GM21447 (cell line): ENCODE results near the gene ARMH3.
"Not testable (repeated sequence)": the region's sequence is repeated elsewhere in the genome, so short reads cannot be mapped to it uniquely, and the experiment has no call there.

Experiments
- ATAC-seq: cut with Tn5 transposase; IDR thresholded peaks from one replicate; pipeline ENCODE4 v1.9.1; 2021; ENCODE audit not compliant: unreplicated experiment

ARMH3 gene

DNA sequence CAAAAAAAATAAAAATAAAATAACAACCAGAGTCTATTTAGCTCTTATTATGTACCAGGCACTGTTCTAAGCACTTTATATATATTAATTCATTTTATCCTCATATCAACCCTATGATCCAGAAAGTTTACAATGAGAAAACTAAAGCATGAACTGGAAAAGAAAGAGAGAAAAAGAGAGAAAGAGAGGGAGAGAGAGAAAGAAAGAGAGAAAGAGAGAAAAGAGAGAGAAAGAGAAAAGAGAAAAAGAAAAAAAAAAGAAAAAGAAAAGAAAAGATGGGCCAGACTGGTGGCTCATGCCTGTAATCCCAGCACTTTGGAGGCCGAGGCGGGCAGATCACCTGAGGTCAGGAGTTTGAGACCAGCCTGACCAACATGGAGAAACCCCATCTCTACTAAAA, 9.9 kb downstream of the ARMH3 start:
- ATAC-seq: no peak

GRCh38 chr10:102045292-102045691, 10.7 kb downstream of the ARMH3 start:
- no peak for ATAC-seq

GRCh38 chr10:102040305-102041050, 15.5 kb downstream of the ARMH3 start:
- no peak for ATAC-seq

- ATAC-seq: no peak
Measured at GRCh38 chr10:102038410-102038809, 17.6 kb downstream of the ARMH3 start.

- ATAC-seq: not testable (repeated sequence)
Measured at GRCh38 chr10:102035807-102036206, 20.2 kb downstream of the ARMH3 start.

- no peak for ATAC-seq
Measured at GRCh38 chr10:102033787-102034186, 22.2 kb downstream of the ARMH3 start.

DNA sequence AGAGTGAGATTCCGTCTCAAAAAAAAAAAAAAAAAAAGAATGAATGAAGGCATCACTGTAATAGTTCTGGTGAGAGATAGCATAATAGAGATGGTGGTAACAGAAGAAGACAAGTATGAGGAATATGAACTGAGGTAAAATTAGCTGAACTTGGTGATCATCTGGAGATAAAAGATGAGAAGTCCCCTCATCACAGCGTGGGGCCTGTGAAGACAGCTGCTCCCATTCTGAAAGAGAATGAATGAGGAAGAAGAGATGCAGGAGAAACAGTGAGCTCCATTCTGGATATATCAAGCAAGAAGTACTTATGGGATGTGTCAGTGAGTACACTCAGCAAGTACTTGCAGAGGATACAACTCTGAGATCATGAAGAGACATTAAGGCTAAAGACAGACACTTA, 28.7 kb downstream of the ARMH3 start:
- no peak for ATAC-seq

DNA sequence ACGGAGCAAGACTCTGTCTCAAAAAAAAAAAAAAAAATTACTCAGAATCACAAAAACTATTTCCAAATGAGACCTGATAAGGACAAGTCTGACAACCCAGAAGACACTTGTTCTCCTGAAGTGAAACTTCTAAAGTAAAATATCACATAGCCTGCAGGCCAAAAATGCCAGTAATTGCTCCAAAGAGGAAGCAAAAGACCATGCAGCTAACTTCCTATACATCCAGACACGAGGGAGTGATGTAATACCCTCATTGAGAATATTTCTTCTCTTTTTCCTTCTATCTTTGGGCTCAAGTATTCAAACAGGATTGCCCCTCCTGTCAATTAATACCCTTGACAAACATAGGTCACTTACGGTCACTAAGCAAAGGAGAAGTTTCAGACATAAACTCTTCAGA, 31.2 kb downstream of the ARMH3 start:
- no peak for ATAC-seq

GRCh38 chr10:102020938-102021337, 35.0 kb downstream of the ARMH3 start:
- no peak for ATAC-seq

DNA sequence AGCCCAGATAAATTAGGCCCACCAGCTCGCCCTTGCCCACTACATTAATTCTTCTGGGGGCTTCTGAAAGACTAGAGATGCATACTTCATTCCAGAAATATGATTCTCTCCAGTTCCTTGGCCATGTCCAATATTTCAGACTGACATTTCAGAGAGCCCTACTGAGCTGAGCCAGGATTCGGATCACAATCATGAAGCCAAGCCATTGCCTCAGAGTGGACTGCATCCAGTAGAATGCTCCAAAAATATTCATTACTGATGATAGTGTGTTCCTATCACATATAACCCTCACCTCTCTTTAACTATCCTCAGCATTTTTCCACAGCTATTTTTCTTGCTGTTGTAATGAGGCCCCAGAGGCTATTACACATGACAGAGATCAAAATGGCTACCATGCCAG, 38.7 kb downstream of the ARMH3 start:
- ATAC-seq: no peak

DNA sequence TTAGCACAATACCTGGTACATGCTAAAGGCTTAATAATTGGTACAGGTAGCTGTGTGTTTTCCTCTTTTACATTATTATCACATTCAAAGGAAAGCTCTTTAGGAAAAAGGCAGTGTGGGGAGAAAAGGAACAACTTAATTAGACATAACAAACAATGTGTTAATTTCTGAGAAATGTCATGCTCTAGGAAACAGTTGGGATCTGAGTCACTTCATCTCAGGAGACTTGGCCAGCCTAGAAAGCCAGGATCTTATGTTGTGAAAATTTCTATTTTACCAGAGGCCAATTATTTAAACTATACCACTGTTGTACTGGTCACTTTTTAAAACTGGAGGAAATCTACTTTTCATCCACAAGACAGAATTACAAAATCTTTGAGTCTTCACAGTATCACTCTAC, 39.6 kb downstream of the ARMH3 start:
- ATAC-seq: no peak

- ATAC-seq: no peak
Measured at GRCh38 chr10:102010961-102011360, 45.0 kb downstream of the ARMH3 start.

DNA sequence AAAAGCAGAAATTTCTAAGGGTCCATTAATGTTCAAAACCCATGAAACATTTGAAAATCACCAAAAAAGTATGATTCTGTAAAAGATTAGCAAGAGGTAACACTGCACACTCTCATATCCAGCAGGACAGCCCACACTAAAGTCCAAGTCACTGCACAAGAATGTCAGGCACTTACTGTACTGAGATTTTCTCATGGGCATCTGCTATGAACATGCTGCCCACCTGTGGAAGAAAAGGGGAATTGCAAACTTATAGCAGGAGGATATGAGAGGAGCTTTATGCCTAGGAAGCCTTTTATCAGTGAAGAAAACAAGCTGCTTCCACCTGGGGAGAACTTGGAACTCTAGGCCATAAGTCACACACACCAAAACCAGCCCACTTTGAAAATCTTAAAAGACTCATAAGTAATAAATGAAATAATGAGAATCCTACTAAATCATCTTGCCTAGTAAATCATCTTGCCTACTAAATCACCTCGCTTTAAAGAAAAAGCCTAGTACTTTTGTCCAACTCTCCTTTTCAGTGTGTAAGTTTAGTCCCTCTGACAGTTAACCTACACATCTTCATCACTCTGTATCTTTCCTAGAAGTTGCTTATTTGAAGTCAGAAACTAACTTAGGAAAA, 46.1 kb downstream of the ARMH3 start:
- ATAC-seq: no peak

- no peak for ATAC-seq
Measured at GRCh38 chr10:102007796-102008195, 48.2 kb downstream of the ARMH3 start.

DNA sequence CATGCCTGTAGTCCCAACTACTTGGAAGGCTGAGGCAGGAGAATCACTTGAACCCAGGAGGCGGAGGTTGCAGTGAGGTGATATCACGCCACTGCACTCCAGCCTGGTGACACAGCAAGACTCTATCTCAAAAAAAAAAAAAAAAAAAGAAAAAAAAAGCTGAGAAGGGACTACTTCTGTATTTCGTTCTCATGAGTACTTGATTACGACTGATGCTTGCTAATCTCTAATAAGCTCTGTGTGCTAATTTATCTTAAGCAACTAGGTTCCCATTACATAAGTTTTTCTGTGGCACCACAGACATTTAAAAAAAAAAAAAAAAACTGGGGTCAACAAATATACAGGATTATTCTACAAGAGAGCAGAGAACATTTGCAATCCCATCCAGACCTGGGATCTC, 48.9 kb downstream of the ARMH3 start:
- ATAC-seq: not testable (repeated sequence)

DNA sequence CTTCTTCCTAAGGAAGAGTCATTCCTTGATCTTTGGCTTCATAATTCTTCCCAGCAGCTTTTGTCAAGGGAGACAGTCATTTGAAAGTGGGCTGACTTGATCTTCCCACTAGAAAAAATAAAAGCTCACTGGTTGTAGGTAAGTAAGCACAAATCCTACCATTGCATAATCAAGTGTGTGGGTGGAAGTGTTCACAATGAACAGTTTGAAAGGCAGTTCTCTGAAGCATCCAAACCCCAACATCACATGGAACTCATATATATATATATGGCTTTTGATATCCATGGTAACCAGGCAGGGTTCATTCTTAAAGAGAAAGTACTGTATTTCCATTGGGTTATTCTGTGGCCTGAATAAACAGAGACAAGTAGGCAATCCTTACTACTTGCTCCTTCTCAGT, 51.6 kb downstream of the ARMH3 start:
- ATAC-seq: no peak

- no peak for ATAC-seq
Measured at GRCh38 chr10:102003541-102003940, 52.4 kb downstream of the ARMH3 start.

DNA sequence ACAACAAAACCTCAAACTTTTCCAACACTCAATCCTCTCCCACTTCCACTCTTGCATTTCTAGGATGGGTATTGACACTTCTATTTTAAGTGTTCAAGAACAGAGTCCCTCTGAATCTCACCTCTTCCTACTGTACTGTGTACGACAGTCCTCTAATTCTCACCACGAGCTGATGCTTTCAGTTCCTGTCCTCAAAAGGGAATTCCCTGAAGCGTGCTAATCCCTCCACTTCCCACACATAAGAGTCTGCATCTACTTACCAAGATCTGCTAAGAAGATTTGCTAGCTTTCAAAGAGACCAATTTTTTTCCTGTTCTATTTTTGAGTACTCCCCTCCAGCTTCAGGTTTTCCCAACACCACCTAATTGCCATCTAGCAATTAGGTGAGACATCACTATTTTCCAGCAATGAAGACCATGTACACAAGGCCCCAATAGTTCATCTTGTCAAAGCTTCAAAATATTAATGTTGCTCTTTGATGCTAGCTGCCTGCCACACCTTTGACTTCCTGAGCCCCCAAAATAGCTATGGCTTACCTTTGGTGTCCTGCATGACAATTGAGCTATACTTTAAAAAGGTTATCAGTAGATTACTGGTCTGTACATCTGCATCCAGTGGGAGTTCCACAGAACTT, 54.4 kb downstream of the ARMH3 start:
- ATAC-seq: peak; percentile 78

DNA sequence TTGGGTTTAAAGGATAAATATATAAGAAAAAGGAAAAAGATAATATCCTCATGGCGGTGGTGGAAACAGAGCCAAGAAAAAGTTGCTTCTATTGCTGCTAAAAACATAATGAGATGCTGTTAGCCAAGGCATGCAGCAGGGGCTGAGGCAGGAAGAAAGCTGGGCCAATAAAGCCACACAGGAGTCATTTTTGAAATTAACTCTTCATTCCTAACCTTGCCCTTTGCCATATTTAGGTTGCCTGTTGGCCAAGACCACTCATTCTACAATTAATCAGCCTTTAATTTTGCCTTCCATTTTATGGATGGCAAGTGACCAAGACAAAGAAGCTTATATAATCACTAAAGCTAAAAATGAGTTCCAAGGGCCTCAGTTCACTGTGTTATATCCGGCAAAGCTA, 58.2 kb downstream of the ARMH3 start:
- ATAC-seq: no peak

GRCh38 chr10:101995451-101996063, 60.4 kb downstream of the ARMH3 start:
- no peak for ATAC-seq

GRCh38 chr10:101993651-101994200, 62.2 kb downstream of the ARMH3 start:
- no peak for ATAC-seq

DNA sequence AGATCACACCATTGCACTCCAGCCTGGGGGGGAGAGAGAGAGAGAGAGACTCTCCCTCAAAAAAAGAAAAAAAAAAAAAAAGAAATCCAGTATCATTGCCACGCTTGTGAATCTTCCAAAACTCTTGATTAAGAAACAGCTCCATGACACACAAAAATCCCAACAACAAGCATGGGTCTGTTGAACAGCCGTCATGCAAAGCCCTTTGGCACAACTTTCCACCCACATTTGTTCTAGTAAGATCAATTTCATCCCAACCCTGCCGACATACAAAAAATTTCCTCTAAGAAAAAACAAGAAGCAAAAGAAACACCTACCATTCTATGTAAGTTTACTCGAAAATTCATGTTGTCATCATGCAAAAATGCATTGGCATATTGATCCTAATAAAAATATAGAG, 62.8 kb downstream of the ARMH3 start:
- ATAC-seq: no peak
